Panc1 (cell line): ENCODE results near the gene MARK3.

ENCODE experiments used
- CTCF ChIP-seq: fragments of 450-650 bp; IDR thresholded peaks from 2 replicates; pipeline ENCODE4 v1.5.1; 2017; ENCODE audit warnings: mild to moderate bottlenecking
- REST ChIP-seq, 2 experiments: IDR thresholded peaks; 2 replicates each; pipeline ENCODE4 v1.6.1; 2011 to 2012; ENCODE audit warnings: low read depth in 2 of 2, control low read depth in 1 of 2, low read length in 1 of 2, mild to moderate bottlenecking in 1 of 2, moderate library complexity in 1 of 2; ENCODE audit not compliant: insufficient read depth in 1 of 2
- SIN3A ChIP-seq: IDR thresholded peaks from 2 replicates; pipeline ENCODE4 v1.6.1; 2012; ENCODE audit warnings: low read depth, mild to moderate bottlenecking, low read length, moderate library complexity, borderline replicate concordance; ENCODE audit not compliant: insufficient read depth

GRCh38 chr14:103421556-103421955 is 36.3 kb downstream of the MARK3 start:
- no peak for TF ChIP-seq REST (IDR thresholded peaks at IDR 0.05; ENCODE audit: insufficient read depth in 1 of 2, low read depth in 2 of 2, low read length in 1 of 2)
- TF ChIP-seq SIN3A: no peak
- TF ChIP-seq CTCF: no peak
